Measurements from ENCODE around the gene ADRM1.

- TF ChIP-seq CTCF (IDR thresholded peaks at IDR 0.05): no peak
- TF ChIP-seq POLR2A (IDR thresholded peaks at IDR 0.05): no peak
- no peak for TF ChIP-seq POLR2AphosphoS5 (IDR thresholded peaks at IDR 0.05)
These were observed 52.1 kb downstream of the ADRM1 start for GRCh38 chr20:62354811-62355341.
